ENCODE data around the gene PDK2.

DNA sequence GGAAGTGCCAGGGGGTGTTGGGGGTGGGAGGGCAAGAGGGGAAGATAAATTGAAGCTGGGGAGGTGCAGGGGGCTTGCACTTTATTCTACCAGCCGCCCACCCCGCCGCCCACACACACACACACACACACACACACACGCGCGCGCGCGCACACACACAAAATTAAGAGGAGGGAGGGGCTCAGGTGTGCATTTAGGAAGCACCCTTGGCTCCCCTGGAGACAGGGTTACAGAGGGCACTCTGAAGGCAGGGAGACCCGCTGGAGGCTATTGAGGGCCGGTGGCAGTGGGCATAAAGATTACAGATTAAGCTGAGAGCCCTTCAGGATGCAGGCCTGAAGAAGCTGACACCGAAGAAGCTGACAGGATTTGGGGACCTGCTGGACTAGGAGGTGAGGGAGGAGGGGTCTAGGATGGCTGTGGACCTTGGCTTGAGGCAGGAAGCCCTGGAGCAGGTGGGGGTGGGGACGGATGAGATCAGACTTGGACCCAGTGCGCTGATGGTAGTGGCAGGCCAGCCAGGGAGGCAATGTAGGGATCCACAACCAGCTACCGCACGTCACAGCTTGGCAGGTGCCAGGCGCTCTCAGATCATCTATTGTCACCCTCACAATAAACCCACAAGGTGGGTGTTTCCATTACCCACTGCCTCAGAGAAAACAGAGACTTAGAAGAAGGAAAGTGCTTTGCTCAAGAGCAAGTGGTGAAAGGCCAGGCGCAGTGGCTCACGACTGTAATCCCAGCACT is 35.6 kb downstream of the PDK2 start:
- TF ChIP-seq, protein P1, sequence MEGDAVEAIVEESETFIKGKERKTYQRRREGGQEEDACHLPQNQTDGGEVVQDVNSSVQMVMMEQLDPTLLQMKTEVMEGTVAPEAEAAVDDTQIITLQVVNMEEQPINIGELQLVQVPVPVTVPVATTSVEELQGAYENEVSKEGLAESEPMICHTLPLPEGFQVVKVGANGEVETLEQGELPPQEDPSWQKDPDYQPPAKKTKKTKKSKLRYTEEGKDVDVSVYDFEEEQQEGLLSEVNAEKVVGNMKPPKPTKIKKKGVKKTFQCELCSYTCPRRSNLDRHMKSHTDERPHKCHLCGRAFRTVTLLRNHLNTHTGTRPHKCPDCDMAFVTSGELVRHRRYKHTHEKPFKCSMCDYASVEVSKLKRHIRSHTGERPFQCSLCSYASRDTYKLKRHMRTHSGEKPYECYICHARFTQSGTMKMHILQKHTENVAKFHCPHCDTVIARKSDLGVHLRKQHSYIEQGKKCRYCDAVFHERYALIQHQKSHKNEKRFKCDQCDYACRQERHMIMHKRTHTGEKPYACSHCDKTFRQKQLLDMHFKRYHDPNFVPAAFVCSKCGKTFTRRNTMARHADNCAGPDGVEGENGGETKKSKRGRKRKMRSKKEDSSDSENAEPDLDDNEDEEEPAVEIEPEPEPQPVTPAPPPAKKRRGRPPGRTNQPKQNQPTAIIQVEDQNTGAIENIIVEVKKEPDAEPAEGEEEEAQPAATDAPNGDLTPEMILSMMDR (conservative IDR thresholded peaks at IDR 0.05; ENCODE audit: low read depth, low read length), result no peak
- TF ChIP-seq EZH2 (IDR thresholded peaks at IDR 0.05; ENCODE audit: borderline replicate concordance, low read depth, low read length, poor library complexity, severe bottlenecking), result no peak

Measured in A673 (cell line).